PC-9 (cell line): ENCODE data around the gene SMOC2.

Experiments used
- EZH2 ChIP-seq: fragments of 200-600 bp; sonication (generic); IDR thresholded peaks from 2 replicates; pipeline ENCODE4 v1.8.0; 2017; ENCODE audit warnings: antibody characterized with exemption, low read depth
- TF ChIP-seq, protein P1 (sequence below): fragments of 200-600 bp; sonication (generic); conservative IDR thresholded peaks from 2 replicates; pipeline ENCODE4 v1.6.1; 2017; ENCODE audit warnings: mixed run types, antibody characterized with exemption, mild to moderate bottlenecking, moderate library complexity

- TF ChIP-seq, protein P1, sequence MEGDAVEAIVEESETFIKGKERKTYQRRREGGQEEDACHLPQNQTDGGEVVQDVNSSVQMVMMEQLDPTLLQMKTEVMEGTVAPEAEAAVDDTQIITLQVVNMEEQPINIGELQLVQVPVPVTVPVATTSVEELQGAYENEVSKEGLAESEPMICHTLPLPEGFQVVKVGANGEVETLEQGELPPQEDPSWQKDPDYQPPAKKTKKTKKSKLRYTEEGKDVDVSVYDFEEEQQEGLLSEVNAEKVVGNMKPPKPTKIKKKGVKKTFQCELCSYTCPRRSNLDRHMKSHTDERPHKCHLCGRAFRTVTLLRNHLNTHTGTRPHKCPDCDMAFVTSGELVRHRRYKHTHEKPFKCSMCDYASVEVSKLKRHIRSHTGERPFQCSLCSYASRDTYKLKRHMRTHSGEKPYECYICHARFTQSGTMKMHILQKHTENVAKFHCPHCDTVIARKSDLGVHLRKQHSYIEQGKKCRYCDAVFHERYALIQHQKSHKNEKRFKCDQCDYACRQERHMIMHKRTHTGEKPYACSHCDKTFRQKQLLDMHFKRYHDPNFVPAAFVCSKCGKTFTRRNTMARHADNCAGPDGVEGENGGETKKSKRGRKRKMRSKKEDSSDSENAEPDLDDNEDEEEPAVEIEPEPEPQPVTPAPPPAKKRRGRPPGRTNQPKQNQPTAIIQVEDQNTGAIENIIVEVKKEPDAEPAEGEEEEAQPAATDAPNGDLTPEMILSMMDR = no peak
- TF ChIP-seq EZH2 = no peak
Measured at GRCh38 chr6:168660400-168660945, 219.5 kb downstream of the SMOC2 start.
